GM12891 (cell line): ENCODE results near the gene FBXO33.
A peak's percentile ranks its signal among the peaks of the same experiment; 100 is the strongest.

ENCODE experiments used
- DNase-seq: peaks from one replicate; pipeline ENCODE4 v3.0.0; 2011; ENCODE audit warnings: low spot score; ENCODE audit not compliant: insufficient read length
- FAIRE-seq: peaks from 2 replicates; lab custom pipeline; 2011; peaks lifted over from hg19 to GRCh38; lab: Jason Lieb, UNC
- PAX5 ChIP-seq: IDR thresholded peaks from 2 replicates; pipeline ENCODE4 v1.6.1; 2011; ENCODE audit warnings: low read length, moderate library complexity, mild to moderate bottlenecking; ENCODE audit not compliant: insufficient read depth, severe bottlenecking
- POLR2A ChIP-seq: IDR thresholded peaks from 2 replicates; pipeline ENCODE4 v1.6.1; 2011; ENCODE audit warnings: low read depth, low read length, control low read depth
- POLR2AphosphoS5 ChIP-seq: IDR thresholded peaks from 2 replicates; pipeline ENCODE4 v1.6.1; 2011; ENCODE audit warnings: low read depth, low read length, control low read depth
- POU2F2 ChIP-seq: IDR thresholded peaks from 2 replicates; pipeline ENCODE4 v1.6.1; 2011; ENCODE audit warnings: low read depth, mild to moderate bottlenecking, control low read depth, low read length, moderate library complexity
- SPI1 ChIP-seq: IDR thresholded peaks from 2 replicates; pipeline ENCODE4 v1.6.1; 2011; ENCODE audit warnings: low read depth, low read length, control low read depth
- TAF1 ChIP-seq: IDR thresholded peaks from 2 replicates; pipeline ENCODE4 v1.6.1; 2011; ENCODE audit warnings: low read depth, low read length, control low read depth

FBXO33 gene

GRCh38 chr14:39451811-39452210 lies 19.6 kb upstream of the FBXO33 start:
- TF ChIP-seq POU2F2 (no peak), POLR2A (no peak), TAF1 (no peak), SPI1 (no peak), POLR2AphosphoS5 (no peak), PAX5 (no peak)
- peak; percentile 80 for FAIRE-seq

GRCh38 chr14:39447175-39447661 lies 15.0 kb upstream of the FBXO33 start:
- no peak for TF ChIP-seq PAX5
- TF ChIP-seq SPI1: no peak
- TF ChIP-seq POU2F2: no peak
- no peak for TF ChIP-seq POLR2AphosphoS5
- no peak for TF ChIP-seq POLR2A
- TF ChIP-seq TAF1: no peak
- DNase-seq (no peak), FAIRE-seq (peak; percentile 71)

More at GRCh38 chr14:39451811-39452210, 19.6 kb upstream of the FBXO33 start:
- DNase-seq: no peak

GRCh38 chr14:39446131-39446744 lies 14.0 kb upstream of the FBXO33 start:
- DNase-seq: no peak
- FAIRE-seq: peak; percentile 63
- no peak for TF ChIP-seq POLR2A
- TF ChIP-seq POLR2AphosphoS5: no peak
- TF ChIP-seq SPI1: peak; percentile 9; the same call in 1 of the 2 replicates

GRCh38 chr14:39442293-39442692 lies 10.1 kb upstream of the FBXO33 start:
- TF ChIP-seq PAX5 (no peak), TAF1 (no peak), POLR2A (no peak)
- no peak for FAIRE-seq
- DNase-seq: no peak

GRCh38 chr14:39441805-39442204 lies 9.6 kb upstream of the FBXO33 start:
- DNase-seq: no peak
- FAIRE-seq: no peak
- TF ChIP-seq TAF1: no peak
- TF ChIP-seq POLR2AphosphoS5: no peak
- TF ChIP-seq PAX5: no peak
- no peak for TF ChIP-seq SPI1
- no peak for TF ChIP-seq POLR2A
- no peak for TF ChIP-seq POU2F2

- no peak for FAIRE-seq
- DNase-seq: no peak
- TF ChIP-seq SPI1 (no peak), POLR2AphosphoS5 (no peak), POU2F2 (no peak), TAF1 (no peak), PAX5 (no peak), POLR2A (no peak)
These were observed 8.7 kb upstream of the FBXO33 start for GRCh38 chr14:39440975-39441374.

- DNase-seq (no peak), FAIRE-seq (no peak)
- TF ChIP-seq POLR2AphosphoS5: no peak
- no peak for TF ChIP-seq TAF1
- no peak for TF ChIP-seq POLR2A
- no peak for TF ChIP-seq SPI1
- TF ChIP-seq POU2F2: no peak
- no peak for TF ChIP-seq PAX5
These were observed 3.0 kb upstream of the FBXO33 start for GRCh38 chr14:39435241-39435640.

GRCh38 chr14:39434401-39434800 lies 2.2 kb upstream of the FBXO33 start:
- TF ChIP-seq SPI1: no peak
- no peak for TF ChIP-seq POU2F2
- no peak for TF ChIP-seq POLR2AphosphoS5
- TF ChIP-seq TAF1: no peak
- no peak for TF ChIP-seq PAX5
- TF ChIP-seq POLR2A: no peak
- FAIRE-seq: no peak
- no peak for DNase-seq

GRCh38 chr14:39433452-39433813 lies 1.2 kb upstream of the FBXO33 start:
- TF ChIP-seq PAX5 (no peak), POLR2AphosphoS5 (no peak), TAF1 (no peak), POLR2A (no peak), SPI1 (no peak), POU2F2 (no peak)
- no peak for DNase-seq
- FAIRE-seq: no peak

GRCh38 chr14:39432619-39433451 lies 602 bp upstream of the FBXO33 start:
- peak; percentile 63; the same call in 1 of the 2 replicates for TF ChIP-seq POLR2A
- no peak for TF ChIP-seq PAX5
- no peak for TF ChIP-seq TAF1
- peak; percentile 16; the same call in 1 of the 2 replicates for TF ChIP-seq POU2F2
- TF ChIP-seq POLR2AphosphoS5: peak; percentile 71
- peak; percentile 52 for TF ChIP-seq SPI1
- peak; percentile 44 for DNase-seq
- FAIRE-seq: no peak
